NCI-H510A treated with DMSO at 0.1 percent for 48 hours (cell line): Measurements from ENCODE around the gene GNAI3.

Experiments used
- DNase-seq: peaks from one replicate; lab custom pipeline; 2025; lab: John Stamatoyannopoulos, UW

Gene GNAI3

DNA sequence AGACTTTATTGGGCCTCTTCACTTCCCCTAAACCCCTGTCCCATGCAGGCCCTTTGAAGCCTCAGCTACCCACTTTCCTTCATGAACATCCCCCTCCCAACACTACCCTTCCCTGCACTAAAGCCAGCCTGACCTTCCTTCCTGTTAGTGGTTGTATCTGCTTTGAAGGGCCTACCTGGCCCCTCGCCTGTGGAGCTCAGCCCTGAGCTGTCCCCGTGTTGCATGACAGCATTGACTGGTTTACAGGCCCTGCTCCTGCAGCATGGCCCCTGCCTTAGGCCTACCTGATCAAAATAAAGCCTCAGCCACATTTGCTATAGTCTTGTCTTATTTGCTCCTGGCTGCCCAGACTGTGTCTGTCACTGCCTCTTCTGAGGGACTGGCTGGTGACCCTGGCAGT, 113.0 kb downstream of the GNAI3 start:
- DNase-seq = no peak

GRCh38 chr1:109664671-109665070, 116.3 kb downstream of the GNAI3 start:
- no peak for DNase-seq

- peak; percentile 89 for DNase-seq
Measured at GRCh38 chr1:109667452-109668122, 119.2 kb downstream of the GNAI3 start, which contains the start of gene GSTM2. Gene GSTM2, plus strand, starts transcription at chr1:109668057. Its CDS starts 59 bp downstream, at chr1:109668116.
